ENCODE data around the gene ZNF438.

DNA sequence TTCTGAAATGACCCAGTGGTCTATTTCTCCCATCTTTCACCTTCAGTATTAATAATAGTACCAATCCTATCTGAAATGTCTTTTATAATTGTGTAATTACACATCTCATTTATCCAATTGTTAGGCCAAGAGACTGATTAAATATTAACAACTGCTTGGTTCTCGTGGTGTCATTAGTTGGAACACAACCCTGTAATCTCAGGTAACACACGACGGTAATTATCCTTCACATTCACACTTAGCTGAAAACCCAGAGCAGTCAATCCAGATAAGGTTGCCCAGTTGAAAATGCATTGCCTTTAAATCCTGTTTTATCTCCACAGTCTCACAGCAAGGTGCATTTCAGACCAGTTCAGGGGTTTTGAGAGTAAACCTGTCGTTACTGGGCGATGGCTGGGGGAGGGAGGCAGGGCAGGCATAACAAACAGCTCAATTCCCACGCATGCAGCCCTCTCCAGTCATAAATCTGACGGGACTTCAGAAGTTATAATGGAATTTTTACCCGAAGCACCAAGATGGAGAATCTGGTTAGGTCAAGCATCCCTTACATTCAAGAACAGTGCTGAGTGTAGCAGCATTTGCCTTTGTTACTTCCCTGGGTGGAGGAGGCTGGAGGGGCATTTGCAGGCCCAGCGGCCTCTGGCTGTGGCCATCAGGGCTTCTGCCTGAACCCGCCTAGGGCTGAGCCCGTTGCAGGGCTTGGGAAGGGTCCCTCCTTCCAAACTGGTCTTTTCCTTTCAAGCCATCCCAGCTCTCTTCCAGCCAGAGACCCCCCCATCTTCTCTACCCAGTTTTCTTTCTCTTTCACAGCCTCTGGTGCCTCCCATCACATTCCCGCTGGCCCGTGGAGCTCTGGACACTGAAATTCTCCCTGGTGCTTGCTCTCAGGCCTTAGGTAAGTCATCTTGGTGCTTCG lies 201.1 kb downstream of the ZNF438 start:
- TF ChIP-seq, protein P1, sequence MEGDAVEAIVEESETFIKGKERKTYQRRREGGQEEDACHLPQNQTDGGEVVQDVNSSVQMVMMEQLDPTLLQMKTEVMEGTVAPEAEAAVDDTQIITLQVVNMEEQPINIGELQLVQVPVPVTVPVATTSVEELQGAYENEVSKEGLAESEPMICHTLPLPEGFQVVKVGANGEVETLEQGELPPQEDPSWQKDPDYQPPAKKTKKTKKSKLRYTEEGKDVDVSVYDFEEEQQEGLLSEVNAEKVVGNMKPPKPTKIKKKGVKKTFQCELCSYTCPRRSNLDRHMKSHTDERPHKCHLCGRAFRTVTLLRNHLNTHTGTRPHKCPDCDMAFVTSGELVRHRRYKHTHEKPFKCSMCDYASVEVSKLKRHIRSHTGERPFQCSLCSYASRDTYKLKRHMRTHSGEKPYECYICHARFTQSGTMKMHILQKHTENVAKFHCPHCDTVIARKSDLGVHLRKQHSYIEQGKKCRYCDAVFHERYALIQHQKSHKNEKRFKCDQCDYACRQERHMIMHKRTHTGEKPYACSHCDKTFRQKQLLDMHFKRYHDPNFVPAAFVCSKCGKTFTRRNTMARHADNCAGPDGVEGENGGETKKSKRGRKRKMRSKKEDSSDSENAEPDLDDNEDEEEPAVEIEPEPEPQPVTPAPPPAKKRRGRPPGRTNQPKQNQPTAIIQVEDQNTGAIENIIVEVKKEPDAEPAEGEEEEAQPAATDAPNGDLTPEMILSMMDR (IDR thresholded peaks at IDR 0.05): no peak
- no peak for TF ChIP-seq EP300 (IDR thresholded peaks at IDR 0.05)
- TF ChIP-seq POLR2AphosphoS5 (IDR thresholded peaks at IDR 0.05): no peak

Data from sigmoid colon (tissue), 4 donors.